GM21360 (cell line): ENCODE measurements around the gene OR10A5.
"Not testable (repeated sequence)": the region's sequence is repeated elsewhere in the genome, so short reads cannot be mapped to it uniquely, and the experiment has no call there.

Source experiments
- ATAC-seq: cut with Tn5 transposase; IDR thresholded peaks from one replicate; pipeline ENCODE4 v1.9.1; 2021; ENCODE audit warnings: mild to moderate bottlenecking, moderate library complexity; ENCODE audit not compliant: unreplicated experiment

The OR10A5 gene

DNA sequence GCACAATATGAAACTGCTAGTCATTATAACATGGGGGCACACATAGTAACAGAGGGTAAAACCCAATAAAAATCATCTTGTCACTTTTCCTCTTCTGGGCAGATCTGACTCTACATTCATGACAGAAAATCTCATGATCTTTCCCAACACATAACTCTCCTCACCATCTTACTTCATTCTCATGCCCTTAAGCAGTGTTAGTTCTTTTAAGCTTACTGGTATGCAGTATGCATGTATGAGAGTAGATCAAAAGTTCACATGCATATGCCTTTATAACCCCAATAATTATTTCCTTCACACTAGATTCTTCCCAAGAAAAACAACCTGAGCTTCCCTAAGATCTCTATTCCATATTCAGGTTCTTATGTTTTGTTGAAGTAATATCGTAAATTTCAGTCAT is 25.8 kb downstream of the OR10A5 start:
- no peak for ATAC-seq

DNA sequence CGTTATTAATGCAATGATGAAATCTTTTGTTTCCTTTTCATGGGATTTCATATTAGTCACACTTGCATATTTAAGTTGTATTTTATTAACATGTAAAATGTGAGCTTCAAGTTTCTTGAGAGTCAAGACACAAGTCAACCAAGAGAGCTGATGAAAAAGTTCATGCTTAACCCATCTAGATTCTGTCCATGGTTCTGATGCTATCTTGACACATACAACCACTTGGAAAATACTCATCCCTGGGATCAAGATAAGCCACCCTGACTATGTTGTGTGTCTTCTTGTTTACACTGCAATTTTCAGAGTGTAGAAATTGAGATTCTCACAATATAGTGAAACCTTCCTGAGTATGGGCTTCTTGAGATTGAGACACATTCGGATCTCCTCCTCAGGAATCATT is 30.3 kb downstream of the OR10A5 start:
- ATAC-seq: no peak

DNA sequence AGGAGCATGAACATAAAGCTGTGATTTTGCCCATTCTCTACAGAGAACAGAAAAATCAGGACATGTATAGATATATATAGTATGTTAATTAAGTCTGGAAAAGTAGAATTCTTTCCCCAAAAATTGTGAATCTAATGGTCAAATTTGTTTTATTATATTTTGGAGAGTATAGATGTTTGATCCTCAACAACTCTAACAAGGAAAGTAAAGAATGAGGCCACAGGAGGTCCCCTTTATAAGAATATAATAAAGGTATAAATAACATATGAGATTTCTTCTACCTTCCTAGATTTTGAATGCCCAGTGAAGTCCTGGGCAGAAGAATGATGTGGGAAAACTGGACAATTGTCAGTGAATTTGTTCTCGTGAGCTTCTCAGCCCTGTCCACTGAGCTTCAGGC is 30.8 kb downstream of the OR10A5 start, which contains the start of gene OR10A4:
Gene OR10A4, plus strand, starts transcription at position 301 of the 400 bp plus-strand sequence. Its CDS starts 23 bp downstream, at position 324.
- ATAC-seq: no peak

DNA sequence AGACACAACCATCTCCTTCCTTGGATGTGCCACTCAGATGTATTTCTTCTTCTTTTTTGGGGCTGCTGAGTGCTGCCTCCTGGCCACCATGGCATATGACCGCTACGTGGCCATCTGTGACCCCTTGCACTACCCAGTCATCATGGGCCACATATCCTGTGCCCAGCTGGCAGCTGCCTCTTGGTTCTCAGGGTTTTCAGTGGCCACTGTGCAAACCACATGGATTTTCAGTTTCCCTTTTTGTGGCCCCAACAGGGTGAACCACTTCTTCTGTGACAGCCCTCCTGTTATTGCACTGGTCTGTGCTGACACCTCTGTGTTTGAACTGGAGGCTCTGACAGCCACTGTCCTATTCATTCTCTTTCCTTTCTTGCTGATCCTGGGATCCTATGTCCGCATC is 31.4 kb downstream of the OR10A5 start:
- ATAC-seq: no peak

DNA sequence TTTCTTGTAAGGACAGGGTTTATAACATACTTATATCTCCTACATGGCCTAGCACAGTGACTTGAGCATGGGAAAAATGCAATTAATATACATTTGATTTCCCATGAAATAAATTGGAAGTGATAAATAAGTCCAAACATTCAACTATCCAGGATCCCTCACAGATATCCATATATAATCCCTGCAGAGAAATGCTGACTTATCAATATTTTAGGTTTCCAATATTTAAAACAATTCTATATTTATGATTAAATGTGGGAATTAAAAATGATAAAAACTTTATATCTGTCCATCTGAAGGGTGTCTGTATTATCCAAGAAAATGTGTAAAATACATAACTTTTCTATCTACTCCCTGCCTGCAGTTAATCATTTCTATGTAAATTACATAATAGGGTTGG is 37.3 kb downstream of the OR10A5 start:
- ATAC-seq: no peak

DNA sequence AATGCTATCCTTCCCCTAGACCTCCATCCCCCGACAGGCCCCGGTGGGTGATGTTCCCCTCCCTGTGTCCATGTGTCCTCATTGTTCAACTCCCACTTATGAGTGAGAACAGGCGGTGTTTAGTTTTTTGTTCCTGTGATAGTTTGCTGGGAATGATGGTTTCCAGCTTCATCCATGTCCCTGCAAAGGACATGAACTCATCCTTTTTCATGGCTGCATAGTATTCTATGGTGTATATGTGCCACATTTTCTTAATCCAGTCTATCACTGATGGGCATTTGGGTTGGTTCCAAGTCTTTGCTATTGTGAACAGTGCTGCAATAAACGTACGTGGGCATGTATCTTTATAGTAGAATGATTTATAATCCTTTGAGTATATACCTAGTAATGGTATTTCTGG is 42.2 kb downstream of the OR10A5 start:
- not testable (repeated sequence) for ATAC-seq

DNA sequence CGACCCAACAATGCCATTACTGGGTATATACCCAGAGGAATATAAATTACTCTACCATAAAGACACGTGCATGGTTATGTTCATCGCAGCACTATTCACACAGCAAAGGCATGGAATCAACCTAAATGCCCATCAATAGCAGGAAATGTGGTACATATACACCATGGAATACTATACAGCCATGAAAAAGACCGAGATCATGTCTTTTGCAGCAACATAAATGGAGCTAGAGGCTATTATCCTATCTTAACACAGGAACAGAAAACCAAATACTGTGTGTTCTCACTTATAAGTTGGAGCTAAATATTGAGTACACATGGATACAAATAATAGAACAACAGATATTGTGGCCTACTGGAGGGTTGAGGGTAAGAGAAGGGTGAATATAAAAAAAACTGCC is 43.3 kb downstream of the OR10A5 start:
- ATAC-seq: no peak

DNA sequence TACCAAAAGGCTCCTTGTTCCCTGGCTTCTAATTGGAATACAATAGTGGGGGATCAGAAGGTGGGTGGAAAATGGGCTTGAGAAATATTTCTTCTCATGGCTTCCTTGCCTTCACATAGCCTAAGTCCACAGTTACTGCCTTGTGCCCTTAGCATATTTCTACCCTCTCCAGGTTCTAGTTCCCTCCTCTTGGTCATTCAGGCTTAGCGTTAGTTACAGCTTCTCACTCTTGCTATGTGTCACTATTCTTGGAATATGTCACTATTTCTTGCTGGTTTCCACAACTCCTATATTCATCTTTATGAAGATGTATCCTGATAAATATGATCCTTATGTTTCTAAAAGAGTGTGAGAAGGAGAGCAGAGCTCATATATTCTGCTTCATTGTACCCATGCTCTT is 44.4 kb downstream of the OR10A5 start:
- ATAC-seq: peak; percentile 54

DNA sequence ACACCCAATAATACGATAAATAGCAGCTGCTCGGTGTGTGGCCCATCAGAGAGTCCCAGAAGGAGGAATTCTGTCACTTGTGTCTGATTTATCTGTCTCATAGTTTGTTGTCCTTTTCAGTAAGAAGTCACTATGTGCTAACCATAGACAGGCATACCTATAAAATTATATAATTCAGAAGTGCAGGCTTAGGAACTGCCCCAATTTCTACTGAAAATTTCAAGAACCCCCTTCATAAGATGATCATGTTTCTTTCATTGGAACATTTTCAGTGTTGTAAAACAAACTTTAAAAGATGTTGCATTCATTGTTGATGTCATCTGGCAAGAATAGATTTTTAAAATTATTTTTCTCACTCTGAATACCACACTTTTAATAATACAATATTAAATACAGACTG is 46.9 kb downstream of the OR10A5 start, which contains the start of gene OR2D2:
Gene OR2D2, minus strand, starts transcription at position 101 of the 400 bp plus-strand sequence. Its CDS starts 0 bp downstream, at position 101.
- no peak for ATAC-seq

DNA sequence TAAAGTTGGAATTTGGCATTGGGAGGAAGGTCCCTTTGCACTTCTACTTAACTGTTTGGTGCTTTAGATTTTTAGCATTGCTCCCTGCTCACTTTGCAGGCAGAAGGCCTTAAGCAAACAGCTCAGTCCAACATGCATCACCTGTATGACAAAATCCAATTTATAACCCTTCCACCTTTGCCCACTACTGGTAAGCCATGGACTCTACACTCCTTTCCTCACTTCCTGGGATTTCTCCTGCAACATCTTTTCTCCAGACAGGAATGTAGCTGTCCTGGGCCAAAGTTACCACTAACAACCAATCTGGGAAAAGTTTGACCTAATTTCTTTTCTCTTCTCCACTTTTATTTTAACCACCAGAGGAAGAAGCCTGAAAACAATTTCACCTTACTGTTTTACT is 48.6 kb downstream of the OR10A5 start:
- ATAC-seq: no peak

DNA sequence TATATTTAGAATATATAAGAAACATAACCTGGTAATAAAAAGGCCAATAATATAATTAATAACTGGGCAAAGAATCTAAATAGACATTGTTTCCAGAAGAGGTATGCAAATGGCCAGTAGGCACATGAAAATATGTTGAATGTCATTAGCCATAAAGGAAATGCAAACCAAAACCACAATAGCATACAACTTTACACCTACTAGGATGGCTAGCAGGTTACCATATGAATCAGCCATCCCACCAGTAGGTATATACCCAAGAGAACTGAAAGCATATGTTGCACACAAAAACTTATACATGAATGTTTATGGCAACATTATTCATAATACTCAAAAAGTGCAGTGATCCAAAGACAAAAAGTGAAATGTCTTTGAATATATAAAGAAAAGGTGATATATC is 49.5 kb downstream of the OR10A5 start:
- peak; percentile 94 for ATAC-seq
